AG04449 (cell line): Measurements from ENCODE around the gene WDR11.

ENCODE experiments used
- CTCF ChIA-PET: fragments of 350-600 bp; formaldehyde crosslinking; extraction: SDS; loops from one replicate; lab custom pipeline; 2021; ENCODE audit warnings: antibody characterized with exemption; lab: Yijun Ruan, JAX
- POLR2A ChIA-PET: fragments of 400-600, 350-600 bp; formaldehyde crosslinking; extraction: SDS; loops from one replicate; lab custom pipeline; 2020; ENCODE audit warnings: antibody characterized with exemption, inconsistent platforms; lab: Yijun Ruan, JAX
- DNase-seq: peaks from one replicate; pipeline ENCODE4 v3.0.0-alpha.2; 2010; ENCODE audit warnings: low read depth, low spot score
- H3K4me3 ChIP-seq: 2 replicates; pipeline ENCODE4 v1.5.1; 2011; ENCODE audit warnings: low read depth, mild to moderate bottlenecking, control low read depth, low read length
- TF ChIP-seq, protein P1 (sequence below): IDR thresholded peaks from one replicate; pipeline ENCODE4 v1.5.1; 2011; ENCODE audit warnings: mild to moderate bottlenecking, moderate library complexity, low read length, control low read depth, inconsistent platforms; ENCODE audit not compliant: insufficient read depth; ENCODE audit errors: missing control alignments

WDR11 gene

DNA sequence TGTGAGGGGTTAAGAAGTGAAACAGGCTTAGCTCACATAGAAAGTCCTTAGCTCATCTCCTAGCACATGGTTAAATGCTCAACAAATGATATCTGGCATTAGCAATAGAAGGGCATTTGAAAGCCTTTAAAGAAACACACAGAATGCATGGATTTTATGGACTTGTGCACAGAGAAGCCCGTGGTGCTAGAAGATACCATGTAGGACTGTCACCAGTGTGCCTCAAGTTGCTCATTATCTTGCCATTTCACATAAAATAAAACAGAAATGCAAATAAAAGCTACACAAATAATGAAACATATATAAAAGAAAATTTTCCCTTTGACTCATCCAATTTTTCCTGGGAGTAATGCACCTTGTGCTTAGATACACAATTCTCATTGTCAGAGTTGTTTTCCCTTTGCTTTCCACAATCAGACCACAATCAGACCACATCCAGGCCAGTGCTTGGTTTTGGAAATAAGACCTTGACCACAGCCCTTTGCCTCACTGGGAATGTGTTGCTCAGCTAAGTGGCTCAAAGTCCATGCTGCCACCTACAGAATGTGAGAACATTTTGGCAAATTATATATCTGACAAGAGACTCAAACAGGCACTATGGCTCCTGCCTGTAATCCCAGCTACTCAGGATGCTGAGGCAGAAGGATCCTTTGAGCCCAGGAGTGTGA, 9.5 kb upstream of the WDR11 start:
- H3K4me3 ChIP-seq: no peak overlapping the region
- ChIA-PET POLR2A (interaction anchor here (0.7 kb wide), 1 partner anchor 19 kb away, joined by 3 read pairs; no protein-coding TSS in a partner anchor), CTCF (no interaction called here)
- TF ChIP-seq, protein P1, sequence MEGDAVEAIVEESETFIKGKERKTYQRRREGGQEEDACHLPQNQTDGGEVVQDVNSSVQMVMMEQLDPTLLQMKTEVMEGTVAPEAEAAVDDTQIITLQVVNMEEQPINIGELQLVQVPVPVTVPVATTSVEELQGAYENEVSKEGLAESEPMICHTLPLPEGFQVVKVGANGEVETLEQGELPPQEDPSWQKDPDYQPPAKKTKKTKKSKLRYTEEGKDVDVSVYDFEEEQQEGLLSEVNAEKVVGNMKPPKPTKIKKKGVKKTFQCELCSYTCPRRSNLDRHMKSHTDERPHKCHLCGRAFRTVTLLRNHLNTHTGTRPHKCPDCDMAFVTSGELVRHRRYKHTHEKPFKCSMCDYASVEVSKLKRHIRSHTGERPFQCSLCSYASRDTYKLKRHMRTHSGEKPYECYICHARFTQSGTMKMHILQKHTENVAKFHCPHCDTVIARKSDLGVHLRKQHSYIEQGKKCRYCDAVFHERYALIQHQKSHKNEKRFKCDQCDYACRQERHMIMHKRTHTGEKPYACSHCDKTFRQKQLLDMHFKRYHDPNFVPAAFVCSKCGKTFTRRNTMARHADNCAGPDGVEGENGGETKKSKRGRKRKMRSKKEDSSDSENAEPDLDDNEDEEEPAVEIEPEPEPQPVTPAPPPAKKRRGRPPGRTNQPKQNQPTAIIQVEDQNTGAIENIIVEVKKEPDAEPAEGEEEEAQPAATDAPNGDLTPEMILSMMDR: no peak
- no peak for DNase-seq

DNA sequence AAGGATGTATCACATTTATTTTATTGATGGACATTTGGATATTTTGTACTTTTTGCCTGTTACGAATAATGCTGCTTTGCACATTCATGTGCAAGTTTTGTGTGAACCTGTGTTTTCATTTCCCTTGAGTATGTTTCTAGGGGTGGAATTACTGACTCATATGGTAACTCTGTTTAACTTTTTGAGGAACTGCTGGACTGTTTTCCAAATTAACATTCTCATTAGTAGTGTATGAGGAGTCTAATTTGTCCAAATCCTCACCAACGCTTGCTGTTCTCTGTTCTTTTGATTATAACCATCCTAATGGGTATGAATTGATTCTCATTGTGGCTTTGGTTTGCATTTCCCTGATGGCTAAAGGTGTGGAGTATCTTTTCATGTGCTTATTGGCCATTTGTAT, 3.2 kb downstream of the WDR11 start:
- TF ChIP-seq, protein P1: no peak
- no peak overlapping the region for H3K4me3 ChIP-seq
- CTCF ChIA-PET: no interaction called here
- no peak for DNase-seq
- POLR2A ChIA-PET: no interaction called here

DNA sequence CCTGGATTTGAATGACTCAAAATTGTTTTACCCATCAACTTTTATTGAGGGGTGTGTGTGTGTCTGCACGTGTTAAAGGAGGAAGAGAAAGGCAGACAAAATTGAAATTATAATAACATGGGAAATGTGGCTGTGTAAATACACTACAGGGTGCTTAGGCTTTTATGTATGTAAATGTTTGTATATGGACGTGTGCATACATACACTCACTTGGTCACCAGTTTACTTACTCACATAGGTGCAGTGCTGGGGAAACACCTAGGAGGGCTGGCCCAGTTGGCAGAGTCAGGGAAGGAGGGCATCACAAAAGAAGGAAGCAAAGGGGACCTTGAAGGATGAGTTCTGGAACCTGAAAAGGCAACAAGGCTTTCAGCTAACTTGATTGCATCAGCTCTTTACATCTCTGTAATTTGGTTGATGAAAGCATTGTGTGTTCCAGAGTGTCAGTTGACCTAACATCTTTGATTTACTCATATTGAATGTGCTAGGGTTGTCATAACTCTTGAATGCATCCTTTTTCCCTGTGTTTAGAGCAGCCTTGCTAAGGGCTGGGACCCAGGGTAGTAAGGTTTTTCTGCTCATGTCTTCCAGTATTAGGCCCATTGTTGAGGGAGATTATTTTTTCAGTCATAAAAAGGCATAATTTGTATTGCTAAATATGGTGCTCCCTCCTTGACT, 10.2 kb downstream of the WDR11 start:
- no peak overlapping the region for H3K4me3 ChIP-seq
- ChIA-PET POLR2A (no interaction called here), CTCF (no interaction called here)
- DNase-seq: no peak
- TF ChIP-seq, protein P1: no peak

- ChIA-PET CTCF (no interaction called here), POLR2A (no interaction called here)
- TF ChIP-seq, protein P1: no peak
- DNase-seq: no peak
- H3K4me3 ChIP-seq: no peak overlapping the region
These were observed 22.6 kb downstream of the WDR11 start for GRCh38 chr10:120873741-120874140.

DNA sequence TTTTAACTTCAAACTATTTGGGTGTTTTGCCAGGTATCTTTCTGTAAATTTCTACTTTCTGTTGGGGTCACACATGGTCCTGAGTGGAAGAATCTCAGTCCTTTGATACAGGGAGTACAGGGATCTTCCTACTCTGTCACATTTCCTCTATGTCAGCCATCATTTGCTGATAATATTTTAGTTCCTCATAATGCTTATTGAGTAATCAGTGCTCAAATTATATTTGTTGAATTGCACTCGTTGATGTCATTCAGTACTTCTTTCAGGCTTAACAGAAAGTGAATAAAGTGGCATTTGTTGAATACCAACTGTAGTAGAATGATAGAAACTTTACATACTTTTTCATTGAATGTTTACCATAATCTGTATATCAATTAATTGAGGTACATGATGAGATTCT, 31.9 kb downstream of the WDR11 start:
- no peak for DNase-seq
- CTCF ChIA-PET: no interaction called here
- TF ChIP-seq, protein P1: no peak
- no peak overlapping the region for H3K4me3 ChIP-seq
- POLR2A ChIA-PET: no interaction called here

DNA sequence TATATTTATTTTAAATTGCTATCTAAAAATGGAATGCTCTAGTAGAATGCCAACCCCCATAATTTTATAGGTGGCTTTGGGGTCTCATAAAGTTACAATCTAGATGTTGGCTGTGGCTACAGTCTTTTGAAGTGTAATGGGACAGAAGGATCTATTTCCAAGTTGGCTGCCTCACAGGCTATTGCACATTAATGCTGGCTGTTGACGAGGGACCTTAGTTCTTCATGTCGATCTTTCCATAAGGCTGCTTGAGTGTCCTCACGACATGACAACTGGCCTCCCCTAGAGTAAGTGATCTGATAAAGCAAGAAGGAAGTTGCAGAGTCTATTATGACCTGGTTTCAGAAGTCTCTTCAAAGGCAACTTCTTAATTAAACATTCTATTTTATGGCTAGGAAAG, 36.3 kb downstream of the WDR11 start:
- TF ChIP-seq, protein P1: no peak
- CTCF ChIA-PET: no interaction called here
- H3K4me3 ChIP-seq: no peak overlapping the region
- POLR2A ChIA-PET: no interaction called here
- DNase-seq: no peak
